ENCODE data around the gene DDX41.
"Not testable (repeated sequence)": the region's sequence is repeated elsewhere in the genome, so short reads cannot be mapped to it uniquely, and the experiment has no call there.

Gene DDX41

GRCh38 chr5:177498013-177498787 lies 18.6 kb downstream of the DDX41 start:
- DNase-seq (ENCODE audit: low read depth in 2 of 2) = no peak

DNA sequence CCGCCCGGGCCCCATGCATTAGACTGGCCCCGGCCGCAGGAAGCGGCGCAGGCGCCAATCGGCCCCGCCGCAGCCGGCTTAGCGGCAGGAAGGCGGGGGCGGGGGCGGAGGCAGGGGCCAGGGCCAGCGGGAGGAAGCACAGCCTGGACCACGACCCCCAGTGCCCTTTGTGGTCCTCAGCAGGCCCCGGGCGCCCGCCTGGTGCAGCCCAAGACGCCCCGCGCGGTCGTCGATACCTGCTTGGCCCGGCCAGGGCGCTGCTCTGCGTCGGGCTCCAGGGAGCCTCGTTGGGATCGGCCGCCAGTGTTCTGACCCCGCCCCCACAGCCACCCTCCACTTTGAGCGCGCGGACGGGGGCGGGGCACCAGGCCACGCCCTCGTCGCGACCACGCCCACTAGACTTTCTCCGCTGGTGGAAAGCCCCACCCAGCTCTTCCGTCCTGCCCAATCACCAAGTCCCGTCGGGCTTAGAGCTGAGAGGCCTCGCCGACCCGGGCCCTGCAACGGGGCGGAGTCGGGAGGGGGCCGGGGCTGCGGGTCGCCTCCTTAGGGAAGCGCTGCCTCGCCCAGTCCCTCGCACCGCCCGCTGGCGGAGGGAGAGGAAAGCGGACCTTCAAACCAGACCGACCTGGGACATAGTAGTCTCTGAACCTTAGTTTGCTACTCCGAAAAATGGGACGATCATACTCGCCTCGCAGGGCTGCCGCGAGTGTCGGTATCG lies 19.3 kb downstream of the DDX41 start, which contains the start of gene PDLIM7:
TSS of gene PDLIM7 (minus strand) at position 313 of the 721 bp plus-strand sequence. CDS start 1,092 bp downstream, outside the sequence.
- peak; percentile 86 to 97 for DNase-seq (ENCODE audit: low read depth in 2 of 2)

- DNase-seq (ENCODE audit: low read depth in 2 of 2) = no peak
Observed at GRCh38 chr5:177496727-177497291, 20.0 kb downstream of the DDX41 start.

DNA sequence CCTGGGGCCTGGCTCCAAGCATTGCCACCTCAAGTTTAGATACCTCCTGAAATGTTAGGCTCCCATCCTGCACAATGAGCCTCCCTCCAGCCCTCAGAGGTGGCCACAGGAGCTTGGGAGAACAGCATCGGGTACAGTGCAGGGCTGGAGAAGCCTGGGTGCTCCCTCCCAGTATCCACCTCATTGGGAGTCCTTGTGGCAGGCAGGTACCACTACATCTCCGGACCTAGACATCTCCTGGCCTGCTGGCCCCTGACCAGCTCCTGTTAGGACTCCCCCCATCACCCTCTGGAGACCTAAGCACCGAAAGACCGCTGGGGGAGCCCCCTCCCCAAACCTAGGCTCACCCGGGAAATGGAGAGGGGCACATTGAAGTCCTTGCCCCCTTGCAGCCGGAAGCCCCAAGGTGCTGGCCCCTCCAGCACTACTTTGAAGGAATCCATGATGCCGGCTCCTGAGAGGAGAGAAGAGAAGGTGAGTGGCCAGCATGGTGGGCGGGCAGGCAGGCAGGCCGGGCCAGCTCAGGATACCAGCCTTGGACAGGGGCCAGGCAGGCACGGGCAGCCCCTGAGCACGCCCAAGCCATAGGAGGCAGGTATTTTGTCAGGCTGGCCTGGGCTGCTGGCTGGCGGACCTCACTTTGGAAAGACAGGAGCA lies 20.6 kb downstream of the DDX41 start:
- no peak for DNase-seq (ENCODE audit: low read depth in 2 of 2)

- DNase-seq (ENCODE audit: low read depth in 2 of 2) = no peak
Observed at GRCh38 chr5:177495243-177496060, 21.3 kb downstream of the DDX41 start.

DNA sequence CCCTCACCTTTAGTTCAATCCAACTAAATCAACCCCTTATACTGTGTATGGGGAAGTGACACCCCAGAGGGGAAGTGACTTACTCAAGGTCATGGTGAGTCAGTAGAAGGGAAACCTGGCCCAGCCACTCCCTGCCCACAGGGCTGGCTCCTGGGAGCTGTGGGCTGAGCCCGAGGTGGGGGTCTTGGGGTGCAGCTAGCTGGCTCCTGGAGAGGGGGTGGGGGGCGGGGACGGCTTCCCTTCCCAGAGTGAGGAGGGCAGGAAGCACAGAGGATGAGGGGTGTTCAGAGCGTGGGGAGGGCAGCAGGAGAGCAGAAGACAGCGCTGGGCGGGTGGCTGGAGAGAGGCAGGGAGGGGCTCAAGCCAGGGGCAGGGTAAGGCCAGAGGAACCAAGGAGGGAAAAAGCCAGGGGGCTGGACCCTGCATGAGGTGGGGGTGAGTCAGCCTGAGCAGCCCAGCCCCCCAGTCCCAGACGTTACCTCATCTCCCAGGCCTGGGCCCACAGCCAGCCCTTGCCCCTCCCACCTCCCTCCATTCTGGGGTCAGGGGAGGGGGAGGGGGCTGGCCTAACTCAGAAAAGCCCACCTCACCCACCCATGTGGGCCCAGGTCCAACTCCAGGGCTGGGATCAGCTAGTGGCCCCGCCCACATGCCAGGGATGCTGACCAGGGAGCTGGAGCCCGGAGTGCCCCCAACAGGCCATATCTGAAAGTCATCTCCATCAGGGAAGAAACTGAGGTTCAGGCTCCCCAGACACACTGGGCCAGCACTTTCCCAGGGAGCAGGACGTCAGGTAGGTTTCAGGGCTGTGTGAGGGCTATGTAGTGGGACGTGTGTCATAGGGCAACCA lies 22.2 kb downstream of the DDX41 start:
- no peak for DNase-seq (ENCODE audit: low read depth in 2 of 2)

DNA sequence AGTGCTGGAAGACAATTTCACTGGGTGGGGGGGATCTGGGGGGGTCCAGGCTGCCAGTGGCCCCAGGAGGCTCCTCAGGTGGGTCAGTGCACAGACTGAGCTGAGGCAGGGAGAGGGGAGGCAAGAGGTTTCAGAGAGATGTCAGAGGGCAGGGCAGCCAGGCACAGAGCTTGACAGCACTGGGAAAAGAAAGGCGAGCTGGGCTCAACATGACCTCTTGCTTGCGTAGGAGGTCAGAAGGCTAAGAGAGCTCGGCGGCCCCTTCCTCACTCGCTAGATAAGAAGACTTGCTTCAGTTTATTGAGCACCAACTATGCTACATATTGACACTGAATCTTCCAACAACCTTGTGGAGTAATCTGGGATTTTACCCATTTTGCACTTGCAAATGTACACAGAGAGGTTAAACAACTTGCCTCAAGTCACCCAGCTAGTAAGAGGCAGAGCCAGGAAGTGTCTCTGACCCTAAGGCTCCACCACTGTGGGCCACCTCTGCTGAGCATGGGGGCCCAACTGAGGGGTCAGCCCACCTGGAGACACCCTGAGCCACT lies 22.9 kb downstream of the DDX41 start:
- DNase-seq (ENCODE audit: low read depth in 2 of 2) = no peak

DNA sequence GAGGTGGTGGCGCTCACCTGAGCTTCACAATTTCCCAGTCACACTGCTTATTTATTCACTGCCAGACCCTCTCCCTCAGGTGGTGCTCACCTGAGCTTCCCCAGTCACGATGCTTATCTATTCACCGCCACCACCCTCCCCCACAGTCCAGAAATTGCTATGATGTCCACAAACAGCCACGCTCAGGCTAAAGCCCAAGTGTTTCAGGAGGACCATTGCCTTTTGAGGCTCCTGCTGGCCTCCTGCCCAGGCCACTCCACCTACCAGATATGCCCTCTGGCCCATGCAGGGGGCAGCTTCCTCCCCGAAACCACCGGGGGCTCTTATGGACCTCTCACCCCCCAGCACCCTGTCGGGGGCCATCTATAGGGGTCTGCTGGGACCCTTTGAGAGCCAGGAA lies 23.9 kb downstream of the DDX41 start:
- DNase-seq (ENCODE audit: low read depth in 2 of 2) = no peak

DNA sequence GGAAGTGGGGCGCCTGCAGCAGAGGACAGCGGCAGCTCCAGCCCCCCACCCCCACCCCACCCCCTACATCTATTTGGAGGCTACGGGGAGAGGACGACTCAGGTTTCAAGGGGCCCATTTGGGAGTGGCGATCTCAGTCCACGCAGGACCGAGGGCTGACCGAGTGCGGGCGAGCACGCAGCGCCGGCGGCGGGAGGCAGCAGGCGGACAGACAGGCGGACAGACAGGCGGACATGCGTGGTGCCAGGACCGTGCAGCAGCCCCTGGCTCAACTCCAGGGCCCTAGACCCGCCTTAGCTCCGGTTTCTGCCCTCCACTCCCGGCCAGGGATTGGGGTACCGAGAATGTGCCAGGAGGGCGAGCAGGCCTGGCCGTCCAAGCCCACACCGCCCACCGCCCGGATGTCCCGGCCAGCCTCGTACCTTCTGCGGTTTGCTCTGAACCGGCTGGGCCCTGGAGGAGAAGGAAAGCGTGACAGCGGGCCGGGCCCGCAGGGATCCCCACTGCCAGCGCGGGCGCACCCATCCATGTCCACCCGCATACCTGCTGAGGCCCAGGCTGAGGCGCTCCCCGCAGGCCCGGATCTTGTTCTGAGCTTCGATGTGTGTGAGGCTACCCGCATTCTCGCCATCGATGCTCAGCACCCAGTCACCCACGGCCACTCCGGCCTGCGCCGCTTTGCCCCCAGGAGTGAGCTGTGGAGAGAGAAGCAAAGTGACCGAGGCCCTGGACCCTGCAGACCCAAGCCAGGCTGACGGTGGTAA lies 24.6 kb downstream of the DDX41 start:
- no peak for DNase-seq (ENCODE audit: low read depth in 2 of 2)

DNA sequence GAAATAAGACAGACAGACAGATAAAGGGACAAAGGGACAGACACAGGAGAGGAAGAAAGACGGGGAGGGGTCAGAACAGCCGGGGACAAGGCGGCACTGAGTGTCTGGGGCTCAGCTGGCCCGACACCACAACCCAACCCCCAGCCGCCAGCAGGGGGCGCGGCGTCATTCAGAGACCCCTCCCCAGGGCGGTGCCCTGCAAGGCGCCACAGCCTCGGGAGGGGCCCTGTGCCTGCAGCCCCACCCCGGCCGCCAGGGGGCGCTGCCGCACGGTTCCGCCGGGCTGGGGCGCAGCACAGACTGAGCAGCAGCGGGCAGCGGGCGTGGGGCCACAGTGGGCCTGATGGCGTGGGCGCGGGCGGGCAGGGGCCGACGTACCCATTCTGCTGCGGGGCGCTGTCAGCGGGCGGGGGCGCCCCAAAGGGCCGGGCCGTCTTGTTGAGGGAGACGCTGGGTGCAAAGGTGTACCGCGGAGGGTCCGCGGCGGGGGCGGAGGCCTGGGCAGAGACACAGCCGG lies 25.3 kb downstream of the DDX41 start:
- DNase-seq (ENCODE audit: low read depth in 2 of 2) = no peak

GRCh38 chr5:177490992-177491391 lies 25.8 kb downstream of the DDX41 start:
- DNase-seq (ENCODE audit: low read depth in 2 of 2) = no peak

DNA sequence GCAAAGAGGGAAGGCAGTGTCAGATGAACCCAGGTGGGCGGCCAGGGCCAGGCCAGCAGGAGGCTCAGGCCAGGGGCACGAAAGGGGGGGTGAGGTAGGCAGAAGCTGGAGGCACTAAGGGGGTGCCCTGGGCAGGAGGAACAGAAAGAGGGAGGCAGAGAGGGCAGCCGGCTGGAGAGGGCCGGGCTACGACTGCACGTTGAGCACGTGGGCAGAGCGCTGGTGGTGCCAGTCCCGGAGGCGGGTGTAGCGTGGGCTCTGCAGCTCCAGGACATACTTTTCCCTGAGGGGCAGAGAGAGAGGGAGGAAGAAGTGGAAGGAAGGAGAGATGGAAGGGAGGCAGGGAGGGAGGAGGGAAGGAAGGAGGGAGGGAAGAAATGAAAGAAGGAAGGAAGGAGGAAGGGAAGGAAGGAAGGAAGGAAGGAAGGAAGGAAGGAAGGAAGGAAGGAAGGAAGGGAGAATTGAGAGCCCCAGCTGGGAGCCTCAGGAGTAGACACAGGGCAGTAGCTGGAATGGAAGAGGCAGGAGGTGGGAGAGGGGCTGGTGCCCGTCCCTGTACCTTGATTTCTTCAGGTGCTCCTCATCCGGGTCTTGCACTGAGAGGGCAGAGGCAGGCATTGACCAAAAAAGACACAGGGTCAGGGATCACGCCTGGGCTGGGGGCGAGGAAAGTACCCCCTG lies 26.3 kb downstream of the DDX41 start:
- DNase-seq (ENCODE audit: low read depth in 2 of 2) = no peak

- DNase-seq (ENCODE audit: low read depth in 2 of 2) = no peak
Observed at GRCh38 chr5:177489119-177489716, 27.5 kb downstream of the DDX41 start.

DNA sequence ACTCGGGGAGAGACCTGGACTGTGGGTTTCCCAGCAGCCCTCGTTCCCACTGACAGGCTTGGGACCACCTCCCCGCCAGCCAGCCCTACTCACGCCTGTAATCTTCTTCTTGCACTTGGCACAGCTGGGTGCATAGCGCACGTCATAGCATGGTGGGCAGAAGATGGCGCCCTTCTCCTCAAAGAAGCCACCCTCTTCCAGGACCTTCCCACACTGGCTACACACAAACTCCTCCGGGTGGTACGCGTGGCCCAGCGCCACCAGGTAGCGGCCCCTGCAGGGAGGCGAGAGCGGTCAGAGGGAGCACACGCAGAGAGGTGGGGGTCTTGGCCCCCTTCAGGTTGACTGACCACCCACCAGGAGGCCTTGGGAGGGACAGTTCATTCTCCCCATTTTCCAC lies 28.8 kb downstream of the DDX41 start:
- no peak for DNase-seq (ENCODE audit: low read depth in 2 of 2)

DNA sequence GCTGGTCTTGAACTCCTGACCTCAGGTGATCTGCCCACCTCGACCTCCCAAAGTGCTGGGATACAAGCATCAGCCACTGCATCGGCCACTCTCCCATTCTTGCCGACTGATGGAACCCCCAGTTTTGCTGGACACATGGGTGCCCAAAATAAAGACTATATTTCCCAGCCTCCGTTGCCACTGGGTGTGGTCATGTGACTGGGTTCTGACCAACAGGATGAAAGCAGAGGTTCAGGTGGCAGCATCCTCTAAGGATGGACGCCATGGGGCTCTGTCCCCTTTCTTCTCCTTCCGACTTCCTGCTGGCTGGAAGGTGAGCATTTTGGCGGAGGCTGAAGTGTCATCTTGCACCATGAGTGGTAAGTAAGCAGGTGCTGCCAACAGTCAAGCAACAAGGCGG lies 29.6 kb downstream of the DDX41 start:
- DNase-seq (ENCODE audit: low read depth in 2 of 2) = no peak

GRCh38 chr5:177486256-177486655 lies 30.5 kb downstream of the DDX41 start:
- no peak for DNase-seq (ENCODE audit: low read depth in 2 of 2)

DNA sequence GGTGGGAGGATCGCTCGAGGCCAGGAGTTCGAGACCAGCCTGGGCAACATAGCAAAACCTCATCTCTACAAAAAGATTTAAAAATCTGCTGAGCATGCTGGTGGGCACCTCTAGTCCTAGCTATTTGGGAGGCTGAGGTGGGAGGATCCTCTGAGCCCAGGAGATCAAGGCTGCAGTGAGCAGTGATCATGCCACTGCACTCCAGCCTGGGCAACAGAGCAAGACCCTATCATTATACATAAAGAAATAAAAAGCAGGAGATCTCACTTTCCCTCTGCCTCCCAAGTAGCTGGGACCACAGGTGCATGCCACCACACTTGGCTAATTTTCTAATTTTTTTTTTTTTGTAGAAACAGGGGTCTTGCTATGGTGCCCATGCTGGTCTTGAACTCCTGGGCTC lies 31.0 kb downstream of the DDX41 start:
- not testable (repeated sequence) for DNase-seq (ENCODE audit: low read depth in 2 of 2)

DNA sequence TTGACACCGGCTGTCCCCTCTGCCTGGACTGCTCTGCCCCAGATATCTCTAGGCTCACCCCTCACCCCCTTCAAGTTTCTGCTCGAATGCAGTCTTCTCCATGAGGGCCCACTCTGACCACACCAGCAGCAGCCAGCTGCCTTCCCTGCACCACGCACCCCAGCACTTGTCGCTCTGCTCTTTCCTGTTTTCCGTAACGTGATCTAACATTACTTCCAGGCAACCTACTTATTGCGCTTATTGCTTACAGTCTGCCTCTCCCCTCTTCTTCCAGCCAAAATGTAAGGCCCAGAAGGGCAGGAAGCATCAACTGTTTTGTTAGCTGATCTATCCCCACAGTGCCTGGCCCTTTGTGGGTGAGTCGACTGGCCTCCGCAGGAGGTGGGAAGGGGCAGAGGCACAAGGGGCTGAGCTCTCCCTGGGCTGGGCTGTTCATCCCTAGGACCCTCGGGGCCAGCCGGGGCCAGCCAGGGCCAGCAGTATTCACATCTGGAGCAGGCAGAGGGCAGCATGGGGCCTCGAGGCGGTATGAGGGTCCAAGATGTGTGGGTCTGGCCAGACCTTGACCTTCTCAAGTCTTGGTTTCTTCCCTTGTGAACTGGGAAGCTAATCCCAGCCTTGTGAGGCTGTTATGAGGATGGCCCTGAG lies 31.7 kb downstream of the DDX41 start:
- no peak for DNase-seq (ENCODE audit: low read depth in 2 of 2)
